HepG2 (cell line): ENCODE results near the gene DHCR7. TPM values are rescaled to one million over a fixed set of nuclear protein-coding genes. Genes with fewer than 3 reads are reported as not detected.

Experiments used
- ATAC-seq: fragments of 200-7000 bp; cut with Tn5 transposase; 3 replicates; pipeline ENCODE4 v1.9.1; 2020; ENCODE audit warnings: mild to moderate bottlenecking, moderate library complexity
- BruUV-seq: library from RNA; stranded (reverse); fragments of 400-500 nt; replicated peaks from 2 replicates; lab custom pipeline; 2021; lab: Mats Ljungman, UMichigan
- CTCF ChIA-PET: fragments of 300-600 bp; formaldehyde crosslinking; extraction: SDS; loops from one replicate; lab custom pipeline; 2021; ENCODE audit warnings: low total read pairs, inconsistent platforms, low intra/inter-chr PET ratio; lab: Yijun Ruan, JAX
- POLR2A ChIA-PET: fragments of 350-600 bp; sonication (Branson Sonifier 250); formaldehyde crosslinking; loops from one replicate; lab custom pipeline; 2020; ENCODE audit warnings: antibody characterized with exemption, inconsistent platforms; lab: Yijun Ruan, JAX
- DNase-seq: peaks from one replicate; pipeline ENCODE4 v3.0.0-alpha.2; 2015; ENCODE audit warnings: low spot score
- FAIRE-seq: peaks from 3 replicates; lab custom pipeline; 2011; peaks lifted over from hg19 to GRCh38; lab: Jason Lieb, UNC
- H2AFZ ChIP-seq: one replicate; pipeline ENCODE4 v1.6.1; 2011; ENCODE audit warnings: low read length, inconsistent platforms
- H3K27ac ChIP-seq: fragments of 300-600 bp; 3 replicates; pipeline ENCODE4 v1.8.0; 2011; ENCODE audit warnings: mixed run types, mild to moderate bottlenecking, mixed read lengths, low read length, inconsistent platforms; ENCODE audit not compliant: insufficient read depth; ENCODE audit errors: extremely low read length
- H3K27me3 ChIP-seq, 2 experiments: fragments of 200-600 bp in 1 of 2; 2 replicates in 1 of 2; 3 replicates in 1 of 2; pipeline versions ENCODE4 v1.6.0 to v1.8.0; 2011; ENCODE audit warnings: low read length in 2 of 2, mild to moderate bottlenecking in 2 of 2, moderate library complexity in 2 of 2, inconsistent platforms in 1 of 2; ENCODE audit not compliant: insufficient read depth in 2 of 2, control insufficient read depth in 1 of 2
- H3K36me3 ChIP-seq, 2 experiments: fragments of 200-600 bp in 1 of 2; replicated peaks in 1 of 2; 2 replicates in 1 of 2; 3 replicates in 1 of 2; pipeline versions ENCODE4 v1.5.1 to v1.8.0; 2011; ENCODE audit warnings: low read length in 2 of 2, inconsistent platforms in 1 of 2; ENCODE audit not compliant: insufficient read depth in 2 of 2, control insufficient read depth in 1 of 2
- H3K4me1 ChIP-seq: 2 replicates; pipeline ENCODE4 v1.5.1; 2012; ENCODE audit warnings: low read length, inconsistent platforms; ENCODE audit not compliant: insufficient read depth
- H3K4me2 ChIP-seq: 2 replicates; pipeline ENCODE4 v1.6.0; 2011; ENCODE audit warnings: low read depth, low read length, inconsistent platforms
- H3K4me3 ChIP-seq, 3 experiments: fragments of 200-600 bp in 1 of 3; sonication (generic), shearing (Covaris generic) in 1 of 3; replicated peaks in 1 of 3; 2 replicates each; pipeline ENCODE4 v1.5.1; 2011 to 2016; ENCODE audit warnings: low read length in 3 of 3, inconsistent platforms in 2 of 3, low read depth in 2 of 3, mild to moderate bottlenecking in 2 of 3, control low read depth in 1 of 3, mixed read lengths in 1 of 3; ENCODE audit not compliant: insufficient read depth in 1 of 3
- H3K79me2 ChIP-seq: one replicate; pipeline ENCODE4 v1.6.1; 2011; ENCODE audit warnings: low read length, inconsistent platforms; ENCODE audit not compliant: insufficient read depth
- H3K9ac ChIP-seq: 2 replicates; pipeline ENCODE4 v1.6.0; 2011; ENCODE audit warnings: mild to moderate bottlenecking, low read depth, low read length, inconsistent platforms; ENCODE audit not compliant: insufficient read depth
- H3K9me3 ChIP-seq: 2 replicates; pipeline ENCODE4 v1.5.1; 2012; ENCODE audit warnings: mild to moderate bottlenecking, low read length
- H4K20me1 ChIP-seq: 2 replicates; pipeline ENCODE4 v1.6.0; 2011; ENCODE audit warnings: inconsistent platforms, mild to moderate bottlenecking, low read length, moderate library complexity; ENCODE audit not compliant: insufficient read depth
- CBX5 ChIP-seq: sonication (generic); formaldehyde crosslinking; IDR thresholded peaks from 2 replicates; pipeline ENCODE4 v1.4.0; 2020; ENCODE audit warnings: missing genetic modification reagents, borderline replicate concordance
- GZF1 ChIP-seq: sonication (generic); formaldehyde crosslinking; IDR thresholded peaks from 2 replicates; pipeline ENCODE4 v1.5.1; 2020; ENCODE audit warnings: mild to moderate bottlenecking, missing genetic modification reagents
- MATR3 ChIP-seq: sonication (generic); formaldehyde crosslinking; IDR thresholded peaks from 2 replicates; pipeline ENCODE4 v1.4.0; 2020; ENCODE audit warnings: missing genetic modification reagents
- NFRKB ChIP-seq: fragments of 450-650 bp; IDR thresholded peaks from 2 replicates; pipeline ENCODE4 v1.6.1; 2017
- RBFOX2 ChIP-seq: fragments of 200-400 bp; formaldehyde crosslinking; IDR thresholded peaks from 2 replicates; pipeline ENCODE4 v1.6.1; 2017; ENCODE audit warnings: low read depth, mild to moderate bottlenecking, low read length
- SALL1 ChIP-seq: sonication (generic); formaldehyde crosslinking; IDR thresholded peaks from 2 replicates; pipeline ENCODE4 v1.8.0; 2022; ENCODE audit warnings: mild to moderate bottlenecking, missing genetic modification reagents
- SETDB1 ChIP-seq: sonication (generic); formaldehyde crosslinking; IDR thresholded peaks from 2 replicates; pipeline ENCODE4 v1.5.1; 2020; ENCODE audit warnings: missing genetic modification reagents, mild to moderate bottlenecking, borderline replicate concordance
- THAP9 ChIP-seq: sonication (generic); formaldehyde crosslinking; IDR thresholded peaks from 2 replicates; pipeline ENCODE4; 2020; ENCODE audit warnings: missing genetic modification reagents, mild to moderate bottlenecking, borderline replicate concordance
- ZNF292 ChIP-seq: sonication (generic); formaldehyde crosslinking; IDR thresholded peaks from 2 replicates; pipeline ENCODE4 v1.8.1; 2022; ENCODE audit warnings: mild to moderate bottlenecking, low read depth, missing genetic modification reagents, borderline replicate concordance
- ZNF326 ChIP-seq: sonication (generic); formaldehyde crosslinking; IDR thresholded peaks from 2 replicates; pipeline ENCODE4 v1.4.0; 2020; ENCODE audit warnings: missing genetic modification reagents, borderline replicate concordance
- ZNF44 ChIP-seq: sonication (generic); formaldehyde crosslinking; IDR thresholded peaks from 2 replicates; pipeline ENCODE4 v1.5.1; 2020; ENCODE audit warnings: mild to moderate bottlenecking, missing genetic modification reagents
- ZNF616 ChIP-seq: sonication (generic); formaldehyde crosslinking; IDR thresholded peaks from 2 replicates; pipeline ENCODE4 v1.5.0; 2020; ENCODE audit warnings: low read depth, mild to moderate bottlenecking, missing genetic modification reagents
- WGBS: methylation state at CpG from one replicate; pipeline ENCODE4 v1.1.6; 2017; ENCODE audit warnings: low lambda C conversion rate; 5-methylcytosine and 5-hydroxymethylcytosine counted together
- in situ Hi-C: cut with HindIII; loops from 2 replicates; pipeline ENCODE4 v1.10.0; 2017; ENCODE audit warnings: low pct_unique_long_range_greater_than_20kb; ENCODE audit not compliant: extremely low pct_ligation_motif_present
- intact Hi-C: fragments of 100-400 bp; cut with micrococcal nuclease; formaldehyde crosslinking; loops from one replicate; pipeline ENCODE4 v1.10.0; 2022; ENCODE audit not compliant: unreplicated experiment
- polyA plus RNA-seq, 8 experiments: library from polyadenylated mRNA; depleted of rRNA in 3 of 8; stranded (reverse) in 7 of 8; unstranded in 1 of 8; fragments of >200 nt; fragmentation: Illumina TruSeq in 4 of 8; extraction: Trizol in 4 of 8; gene quantifications; 2 replicates each; pipeline versions ENCODE4 v1.2.1 to v1.2.3, GENCODE V29; 2011 to 2016; ENCODE audit warnings: low read depth in 4 of 8, missing spikeins in 1 of 8, mixed read lengths in 1 of 8; ENCODE audit not compliant: insufficient read depth in 1 of 8
- total RNA-seq, 5 experiments: library from RNA; depleted of rRNA; stranded (reverse); fragments of >200 nt; fragmentation: Illumina TruSeq; extraction: Trizol; gene quantifications; 2 replicates each; pipeline ENCODE4 v1.2.3, GENCODE V29; 2016; ENCODE audit warnings: low read depth in 1 of 5

DHCR7 gene
- total and polyA plus RNA-seq, 2 of the 13 experiments (the other 11 are each of a cell fraction or from before 2014, with no cell fraction given), result 96.0 to 143 TPM

- ATAC-seq, result no peak
- intact Hi-C loops (no loop called here), in situ Hi-C loops (no loop called here)
- no peak overlapping the region for H3K27ac ChIP-seq
- no peak overlapping the region for H3K9ac ChIP-seq
- no peak overlapping the region; a peak in 1 of 6 replicates for H3K4me3 ChIP-seq
- no peak overlapping the region for H2AFZ ChIP-seq
- H3K79me2 ChIP-seq, result peaks cover 32% of the 10 kb centered on the region
- H3K9me3 ChIP-seq, result no peaks in the 10 kb centered on the region
- no peak for FAIRE-seq
- H3K4me2 ChIP-seq, result no peak overlapping the region
- CTCF ChIA-PET, result no interaction called here
- no TSS peak for BruUV-seq
- peaks cover 29% of the 10 kb centered on the region for H3K4me1 ChIP-seq
- no peak for DNase-seq
- peaks cover 31 to 73% of the 10 kb centered on the region in 2 experiments for H3K36me3 ChIP-seq
- no peak for TF ChIP-seq SETDB1
- no peak for TF ChIP-seq CBX5 (CRISPR knock-in tag)
- TF ChIP-seq ZNF616, result no peak
- no peak for TF ChIP-seq NFRKB
- TF ChIP-seq SALL1 (CRISPR knock-in tag), result 0 out of 2 replicates have a peak, but pooled peaks have one; percentile 8
- TF ChIP-seq RBFOX2, result 0 out of 2 replicates have a peak, but pooled peaks have one; percentile 29
- no peak for TF ChIP-seq ZNF44 (CRISPR knock-in tag)
- H3K27me3 ChIP-seq, result no peaks in the 10 kb centered on the region
- POLR2A ChIA-PET, result no interaction called here
- peaks cover 31% of the 10 kb centered on the region for H4K20me1 ChIP-seq
- 100% methylated on average over 6 of the region's 20 CpGs for WGBS
These were observed 4.3 kb downstream of the DHCR7 start for GRCh38 chr11:71443736-71444445.

GRCh38 chr11:71442880-71443279, 5.3 kb downstream of the DHCR7 start:
- no peak overlapping the region for H3K4me3 ChIP-seq
- no TSS peak for BruUV-seq
- DNase-seq (no peak), FAIRE-seq (no peak), ATAC-seq (no peak)
- H3K4me2 ChIP-seq, result no peak overlapping the region
- in situ Hi-C loops, result no loop called here
- H3K27me3 ChIP-seq, result no peaks in the 10 kb centered on the region
- H3K36me3 ChIP-seq, result peaks cover 39 to 84% of the 10 kb centered on the region in 2 experiments
- no peak overlapping the region for H3K9ac ChIP-seq
- intact Hi-C loops, result no loop called here
- H4K20me1 ChIP-seq, result peaks cover 35% of the 10 kb centered on the region
- 99% methylated on average over 5 of the region's 5 CpGs for WGBS
- H3K9me3 ChIP-seq, result no peaks in the 10 kb centered on the region
- H3K79me2 ChIP-seq, result peaks cover 29% of the 10 kb centered on the region
- H3K27ac ChIP-seq, result no peak overlapping the region
- H3K4me1 ChIP-seq, result peaks cover 29% of the 10 kb centered on the region
- ChIA-PET CTCF (no interaction called here), POLR2A (no interaction called here)
- H2AFZ ChIP-seq, result no peak overlapping the region
- TF ChIP-seq MATR3 (CRISPR knock-in tag) (no peak), ZNF326 (no peak), GZF1 (CRISPR knock-in tag) (no peak), ZNF292 (CRISPR knock-in tag) (no peak), THAP9 (CRISPR knock-in tag) (no peak)
